Measurements from ENCODE around the gene IFIT2.

Gene IFIT2

DNA sequence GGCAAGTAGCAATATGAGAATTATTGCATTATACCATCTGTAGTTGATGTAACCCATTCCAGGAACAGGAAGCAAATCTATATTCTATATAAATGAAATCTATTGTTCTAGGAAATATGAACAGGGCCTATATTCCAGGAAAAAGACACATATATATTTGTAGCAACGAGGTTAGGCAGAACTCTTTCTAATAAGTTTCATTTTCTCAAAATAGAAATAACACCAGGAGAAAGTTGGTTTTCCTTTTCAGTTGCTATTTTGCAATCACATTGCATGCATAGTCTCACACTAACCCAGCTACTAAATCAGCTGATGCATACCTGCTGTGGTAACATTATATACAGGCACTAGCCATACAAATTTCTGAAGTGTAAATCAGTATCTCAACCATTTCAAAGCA, 6.2 kb upstream of the IFIT2 start:
- H3K36me3 ChIP-seq (ENCODE audit: insufficient read depth, insufficient read length, low read length) = no peaks in the 10 kb centered on the region
- H3K4me1 ChIP-seq (ENCODE audit: insufficient read depth, insufficient read length) = no peaks in the 10 kb centered on the region
- H3K9me3 ChIP-seq (ENCODE audit: insufficient read depth, low read length) = 0 out of 2 replicates have a peak, but pooled peaks cover 6% of the 10 kb centered on the region
- H3K27me3 ChIP-seq (ENCODE audit: insufficient read depth, insufficient read length) = no peaks in the 10 kb centered on the region
- H3K9ac ChIP-seq (ENCODE audit: insufficient read length, low read depth) = no peak overlapping the region
- DNase-seq (ENCODE audit: low read depth, low spot score) = no peak
- H3K4me3 ChIP-seq (ENCODE audit: insufficient read length, low read depth) = no peak overlapping the region
- TF ChIP-seq YY1 (IDR thresholded peaks at IDR 0.05; ENCODE audit: insufficient read depth, insufficient read length) (no peak), ZNF274 (IDR thresholded peaks at IDR 0.05; ENCODE audit: low read depth, low read length) (no peak), SUZ12 (IDR thresholded peaks at IDR 0.05; ENCODE audit: extremely low read depth, insufficient read depth, insufficient read length) (no peak)

DNA sequence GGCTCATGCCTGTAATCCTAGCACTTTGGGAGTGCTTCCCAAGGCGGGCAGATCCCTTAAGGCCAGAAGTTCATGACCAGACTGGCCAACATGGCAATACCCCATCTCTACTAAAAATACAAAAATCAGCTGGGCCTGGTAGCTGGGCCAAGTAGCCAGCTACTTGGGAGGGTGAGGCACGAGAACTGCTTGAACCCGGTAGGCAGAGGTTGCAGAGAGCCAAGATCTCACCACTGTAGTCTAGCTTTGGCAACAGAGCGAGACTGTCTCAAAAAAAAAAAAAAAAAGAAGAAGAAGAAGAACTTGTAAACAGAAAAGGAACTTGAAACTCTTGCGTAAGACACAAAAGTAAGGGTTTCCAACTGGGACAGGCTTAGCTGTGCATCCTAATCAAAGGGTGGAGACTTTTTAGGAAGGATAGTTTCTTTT, 5.6 kb upstream of the IFIT2 start:
- no peaks in the 10 kb centered on the region for H3K36me3 ChIP-seq (ENCODE audit: insufficient read depth, insufficient read length, low read length)
- TF ChIP-seq SUZ12 (IDR thresholded peaks at IDR 0.05; ENCODE audit: extremely low read depth, insufficient read depth, insufficient read length) = no peak
- TF ChIP-seq ZNF274 (IDR thresholded peaks at IDR 0.05; ENCODE audit: low read depth, low read length) = no peak
- TF ChIP-seq YY1 (IDR thresholded peaks at IDR 0.05; ENCODE audit: insufficient read depth, insufficient read length) = no peak
- 0 out of 2 replicates have a peak, but pooled peaks cover 6% of the 10 kb centered on the region for H3K9me3 ChIP-seq (ENCODE audit: insufficient read depth, low read length)
- H3K4me1 ChIP-seq (ENCODE audit: insufficient read depth, insufficient read length) = no peaks in the 10 kb centered on the region
- no peak for DNase-seq (ENCODE audit: low read depth, low spot score)
- H3K4me3 ChIP-seq (ENCODE audit: insufficient read length, low read depth) = no peak overlapping the region
- no peak overlapping the region for H3K9ac ChIP-seq (ENCODE audit: insufficient read length, low read depth)
- no peaks in the 10 kb centered on the region for H3K27me3 ChIP-seq (ENCODE audit: insufficient read depth, insufficient read length)

DNA sequence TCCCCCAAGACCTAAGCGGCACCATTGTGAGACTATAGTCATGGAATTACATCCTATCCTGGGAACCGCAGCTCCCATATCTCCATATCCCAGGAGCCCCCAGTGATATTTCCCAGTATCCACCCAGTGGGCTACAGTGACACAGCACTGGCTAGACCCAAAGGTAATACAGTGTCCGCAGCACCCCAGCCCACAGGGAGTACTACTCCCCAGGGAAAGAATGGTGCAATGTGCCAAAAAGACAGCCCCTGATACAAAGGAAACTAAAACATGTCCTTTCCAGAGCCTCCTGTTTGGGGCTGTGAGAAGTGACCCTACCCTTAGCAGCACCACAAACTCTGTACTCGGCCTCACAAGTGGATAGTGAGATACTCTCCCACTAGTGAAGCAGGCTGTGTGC, 4.5 kb upstream of the IFIT2 start:
- no peak for DNase-seq (ENCODE audit: low read depth, low spot score)
- Histone ChIP-seq H3K9me3 (ENCODE audit: insufficient read depth, low read length) (no peaks in the 10 kb centered on the region), H3K4me1 (ENCODE audit: insufficient read depth, insufficient read length) (no peaks in the 10 kb centered on the region), H3K4me3 (ENCODE audit: insufficient read length, low read depth) (no peak overlapping the region), H3K27me3 (ENCODE audit: insufficient read depth, insufficient read length) (no peaks in the 10 kb centered on the region), H3K36me3 (ENCODE audit: insufficient read depth, insufficient read length, low read length) (no peaks in the 10 kb centered on the region), H3K9ac (ENCODE audit: insufficient read length, low read depth) (no peak overlapping the region)
- TF ChIP-seq ZNF274 (IDR thresholded peaks at IDR 0.05; ENCODE audit: low read depth, low read length) = no peak
- TF ChIP-seq YY1 (IDR thresholded peaks at IDR 0.05; ENCODE audit: insufficient read depth, insufficient read length) = no peak
- TF ChIP-seq SUZ12 (IDR thresholded peaks at IDR 0.05; ENCODE audit: extremely low read depth, insufficient read depth, insufficient read length) = no peak

DNA sequence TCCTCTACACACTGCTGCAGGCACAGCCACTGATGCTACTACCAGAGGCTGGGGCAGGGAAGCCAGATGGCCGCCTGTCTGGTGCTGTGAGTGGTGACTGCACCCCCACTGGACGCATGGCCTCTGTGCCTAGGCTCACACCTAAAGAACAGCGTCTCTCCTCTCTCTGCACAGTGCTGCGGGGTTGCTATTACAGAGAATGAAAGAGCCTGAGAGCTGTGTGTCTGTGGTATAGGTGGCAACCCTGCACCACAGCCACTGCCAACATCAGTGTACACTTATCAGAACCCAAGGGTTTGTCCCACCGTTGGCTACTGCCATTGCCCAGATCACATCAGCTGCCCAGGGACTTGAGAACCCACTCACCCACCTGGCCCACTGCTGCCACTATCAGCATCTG, 4.1 kb upstream of the IFIT2 start:
- Histone ChIP-seq H3K36me3 (ENCODE audit: insufficient read depth, insufficient read length, low read length) (no peaks in the 10 kb centered on the region), H3K9me3 (ENCODE audit: insufficient read depth, low read length) (no peaks in the 10 kb centered on the region), H3K4me1 (ENCODE audit: insufficient read depth, insufficient read length) (no peaks in the 10 kb centered on the region), H3K9ac (ENCODE audit: insufficient read length, low read depth) (no peak overlapping the region), H3K4me3 (ENCODE audit: insufficient read length, low read depth) (no peak overlapping the region), H3K27me3 (ENCODE audit: insufficient read depth, insufficient read length) (no peaks in the 10 kb centered on the region)
- no peak for DNase-seq (ENCODE audit: low read depth, low spot score)
- TF ChIP-seq SUZ12 (IDR thresholded peaks at IDR 0.05; ENCODE audit: extremely low read depth, insufficient read depth, insufficient read length) (no peak), ZNF274 (IDR thresholded peaks at IDR 0.05; ENCODE audit: low read depth, low read length) (no peak), YY1 (IDR thresholded peaks at IDR 0.05; ENCODE audit: insufficient read depth, insufficient read length) (no peak)

DNA sequence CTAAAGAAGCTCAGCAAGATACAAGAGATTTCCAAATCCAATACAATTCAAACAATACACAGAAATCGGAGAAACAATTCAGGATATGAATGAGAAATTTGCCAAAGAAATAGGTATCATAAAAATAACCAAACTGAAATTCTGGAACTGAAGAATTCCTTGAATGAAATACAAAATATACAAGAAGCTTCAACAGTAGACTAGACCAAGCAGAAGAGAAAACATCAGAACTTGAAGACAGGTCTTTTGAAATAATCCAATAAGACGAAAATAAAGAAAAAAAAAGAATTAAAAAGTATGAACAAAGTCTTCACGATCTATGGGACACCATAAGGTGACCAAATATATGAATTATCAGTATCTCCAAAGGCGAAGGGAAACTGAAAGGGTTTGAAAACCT, 2.8 kb upstream of the IFIT2 start:
- no peak for DNase-seq (ENCODE audit: low read depth, low spot score)
- TF ChIP-seq SUZ12 (IDR thresholded peaks at IDR 0.05; ENCODE audit: extremely low read depth, insufficient read depth, insufficient read length) (no peak), ZNF274 (IDR thresholded peaks at IDR 0.05; ENCODE audit: low read depth, low read length) (no peak), YY1 (IDR thresholded peaks at IDR 0.05; ENCODE audit: insufficient read depth, insufficient read length) (no peak)
- no peak overlapping the region for H3K9ac ChIP-seq (ENCODE audit: insufficient read length, low read depth)

DNA sequence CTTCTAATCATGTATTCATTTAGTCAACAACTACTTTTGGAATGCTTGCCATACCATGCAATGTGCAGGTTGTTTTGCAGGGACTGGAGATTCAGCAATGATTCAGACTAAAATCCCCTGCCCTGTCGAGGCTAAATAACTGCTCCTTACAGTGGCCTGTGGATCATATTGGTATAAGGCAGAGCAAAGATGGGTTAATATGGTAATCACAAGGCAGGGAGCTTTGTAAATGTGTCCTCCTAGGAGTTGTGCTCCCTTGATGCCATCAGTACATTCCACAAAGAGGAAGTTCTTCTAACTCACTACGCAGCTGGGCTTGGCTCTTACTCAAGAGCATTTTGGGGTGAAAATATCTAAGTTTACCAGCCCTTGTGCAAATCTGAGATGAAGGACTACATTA, 614 bp upstream of the IFIT2 start:
- H3K4me1 ChIP-seq (ENCODE audit: insufficient read depth, insufficient read length) = no peaks in the 10 kb centered on the region
- H3K36me3 ChIP-seq (ENCODE audit: insufficient read depth, insufficient read length, low read length) = no peaks in the 10 kb centered on the region
- no peak overlapping the region for H3K4me3 ChIP-seq (ENCODE audit: insufficient read length, low read depth)
- no peaks in the 10 kb centered on the region for H3K9me3 ChIP-seq (ENCODE audit: insufficient read depth, low read length)
- DNase-seq (ENCODE audit: low read depth, low spot score) = no peak
- no peaks in the 10 kb centered on the region for H3K27me3 ChIP-seq (ENCODE audit: insufficient read depth, insufficient read length)
- no peak overlapping the region for H3K9ac ChIP-seq (ENCODE audit: insufficient read length, low read depth)
- TF ChIP-seq SUZ12 (IDR thresholded peaks at IDR 0.05; ENCODE audit: extremely low read depth, insufficient read depth, insufficient read length) (no peak), ZNF274 (IDR thresholded peaks at IDR 0.05; ENCODE audit: low read depth, low read length) (no peak), YY1 (IDR thresholded peaks at IDR 0.05; ENCODE audit: insufficient read depth, insufficient read length) (no peak)

More for the DNA sequence above, 2.8 kb upstream of the IFIT2 start:
- H3K4me1 ChIP-seq (ENCODE audit: insufficient read depth, insufficient read length) = no peaks in the 10 kb centered on the region
- H3K27me3 ChIP-seq (ENCODE audit: insufficient read depth, insufficient read length) = no peaks in the 10 kb centered on the region
- H3K9me3 ChIP-seq (ENCODE audit: insufficient read depth, low read length) = no peaks in the 10 kb centered on the region
- H3K4me3 ChIP-seq (ENCODE audit: insufficient read length, low read depth) = no peak overlapping the region
- no peaks in the 10 kb centered on the region for H3K36me3 ChIP-seq (ENCODE audit: insufficient read depth, insufficient read length, low read length)

DNA sequence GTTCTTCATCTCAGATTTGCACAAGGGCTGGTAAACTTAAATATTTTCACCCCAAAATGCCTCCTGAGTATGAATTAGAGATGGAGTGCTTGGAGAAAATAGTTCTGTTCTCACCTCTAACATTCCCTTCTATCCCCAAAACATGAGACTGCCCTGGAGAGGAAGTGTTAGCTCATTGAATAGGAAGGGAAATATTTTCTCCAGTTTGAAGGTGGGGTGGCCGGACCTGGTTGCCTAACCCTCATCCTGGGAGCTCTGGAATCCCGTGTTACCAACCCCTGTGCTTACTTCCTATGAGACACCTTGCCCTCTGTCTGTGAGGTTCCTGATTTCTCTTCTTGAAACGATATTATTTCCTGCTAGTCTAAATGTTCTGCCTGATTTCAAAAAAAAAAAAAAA, 779 bp downstream of the IFIT2 start:
- no peaks in the 10 kb centered on the region for H3K27me3 ChIP-seq (ENCODE audit: insufficient read depth, insufficient read length)
- H3K9me3 ChIP-seq (ENCODE audit: insufficient read depth, low read length) = no peaks in the 10 kb centered on the region
- no peaks in the 10 kb centered on the region for H3K36me3 ChIP-seq (ENCODE audit: insufficient read depth, insufficient read length, low read length)
- no peak for DNase-seq (ENCODE audit: low read depth, low spot score)
- no peaks in the 10 kb centered on the region for H3K4me1 ChIP-seq (ENCODE audit: insufficient read depth, insufficient read length)
- TF ChIP-seq SUZ12 (IDR thresholded peaks at IDR 0.05; ENCODE audit: extremely low read depth, insufficient read depth, insufficient read length) = no peak
- TF ChIP-seq ZNF274 (IDR thresholded peaks at IDR 0.05; ENCODE audit: low read depth, low read length) = no peak
- no peak for TF ChIP-seq YY1 (IDR thresholded peaks at IDR 0.05; ENCODE audit: insufficient read depth, insufficient read length)
- H3K4me3 ChIP-seq (ENCODE audit: insufficient read length, low read depth) = no peak overlapping the region
- H3K9ac ChIP-seq (ENCODE audit: insufficient read length, low read depth) = no peak overlapping the region

All from NT2/D1 (cell line).